ENCODE results near the gene KLRF2.

The KLRF2 gene

DNA sequence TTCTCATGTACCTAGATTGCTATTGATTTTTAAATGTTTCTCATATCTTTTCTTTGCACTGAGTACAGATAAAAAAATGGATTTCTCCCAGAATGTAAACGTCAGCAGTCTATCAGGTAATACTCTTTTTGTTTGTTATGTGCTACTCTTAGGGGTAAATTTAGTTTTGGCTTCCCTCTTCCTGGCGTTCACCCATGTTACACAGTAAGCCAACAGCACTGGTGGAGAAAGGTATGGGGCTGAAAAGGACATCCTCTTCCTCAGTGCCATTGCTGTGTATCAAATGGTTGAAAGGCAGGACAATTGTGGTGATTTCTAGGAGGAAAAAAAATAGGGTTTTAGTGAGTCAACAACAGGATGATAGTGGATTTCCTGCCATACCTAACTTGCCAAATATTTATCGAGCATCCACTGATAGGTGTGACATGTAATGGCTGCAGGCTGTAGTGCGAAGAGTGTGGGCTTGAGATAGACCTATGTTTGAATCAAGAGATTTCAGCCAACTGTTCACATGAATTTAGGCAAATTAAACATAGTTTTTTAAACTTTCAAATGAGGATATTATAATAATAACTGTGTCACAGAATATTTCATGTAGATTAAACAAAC lies 7.5 kb downstream of the KLRF2 start:
- no peak for FAIRE-seq

DNA sequence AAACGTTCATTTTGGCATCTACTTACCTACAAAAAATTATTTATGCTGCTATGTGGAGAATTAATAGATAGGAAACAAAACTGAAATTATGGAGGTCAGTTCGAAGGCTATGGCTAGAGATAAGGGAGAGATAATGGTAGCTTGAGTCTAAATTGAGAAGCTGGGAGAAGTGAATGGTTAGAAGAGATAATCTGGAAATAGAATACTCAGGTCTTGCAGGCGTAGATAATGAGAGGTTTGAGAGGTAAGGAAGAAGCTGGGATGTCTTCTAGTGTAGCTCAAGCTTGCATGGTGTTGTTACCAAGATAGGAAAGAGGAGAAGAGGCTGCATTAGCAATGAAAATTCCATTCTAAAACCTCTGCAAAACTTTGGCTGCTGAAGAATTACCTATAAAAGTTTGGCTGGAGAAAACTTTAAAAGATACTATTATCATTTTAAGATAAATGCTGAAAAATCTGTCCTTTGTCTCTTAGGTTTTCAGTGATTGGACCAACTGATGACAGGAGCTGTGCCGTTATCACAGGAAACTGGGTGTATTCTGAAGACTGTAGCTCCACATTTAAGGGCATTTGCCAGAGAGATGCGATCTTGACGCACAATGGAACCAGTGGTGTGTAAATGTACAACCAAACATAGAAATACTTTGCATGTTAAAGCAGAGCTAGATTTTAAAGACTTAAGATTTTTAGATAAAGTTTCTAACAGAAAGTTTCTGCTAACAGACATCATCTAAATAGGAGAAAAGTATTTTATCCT lies 14.1 kb downstream of the KLRF2 start:
- FAIRE-seq = no peak

- FAIRE-seq = no peak
Observed at GRCh38 chr12:9897535-9897934, 16.2 kb downstream of the KLRF2 start.

DNA sequence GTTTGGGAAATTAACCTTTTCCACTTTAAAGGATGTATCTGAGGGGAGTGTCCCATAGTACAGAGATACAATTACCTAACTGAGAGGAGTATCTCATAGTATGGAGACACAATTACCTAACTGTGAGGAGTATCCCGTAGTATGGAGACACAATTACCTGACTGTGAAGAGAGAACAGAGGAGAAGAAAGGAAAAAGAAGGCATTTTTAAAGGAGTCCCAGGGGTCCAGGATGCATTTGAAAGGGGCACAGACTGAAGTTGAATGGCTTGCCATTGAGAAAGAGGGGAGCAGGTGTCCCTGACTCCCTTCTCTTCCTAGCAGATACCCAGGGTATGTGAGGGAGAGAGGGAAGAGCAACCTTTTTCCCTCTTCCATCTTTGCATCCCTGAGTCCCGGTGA lies 17.9 kb downstream of the KLRF2 start:
- FAIRE-seq = no peak

DNA sequence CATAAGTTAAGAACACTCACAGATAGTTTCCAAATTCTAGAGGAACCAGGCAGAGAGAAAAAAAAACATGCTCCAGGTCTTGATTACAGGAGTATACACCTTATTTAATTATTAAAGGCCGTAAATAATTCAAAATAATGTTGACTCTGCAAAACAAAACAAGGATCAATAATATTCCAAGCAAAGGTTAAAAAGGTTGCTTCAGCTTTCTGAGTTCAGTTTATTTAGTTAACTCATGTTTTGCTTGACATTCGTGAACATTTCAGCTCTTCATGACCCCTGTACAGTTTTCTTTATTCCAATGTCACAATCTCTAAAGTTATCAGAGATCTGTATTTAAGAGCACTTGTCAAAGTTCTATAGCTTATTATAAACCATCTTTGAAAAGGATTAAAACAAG lies 19.6 kb downstream of the KLRF2 start:
- FAIRE-seq = no peak

DNA sequence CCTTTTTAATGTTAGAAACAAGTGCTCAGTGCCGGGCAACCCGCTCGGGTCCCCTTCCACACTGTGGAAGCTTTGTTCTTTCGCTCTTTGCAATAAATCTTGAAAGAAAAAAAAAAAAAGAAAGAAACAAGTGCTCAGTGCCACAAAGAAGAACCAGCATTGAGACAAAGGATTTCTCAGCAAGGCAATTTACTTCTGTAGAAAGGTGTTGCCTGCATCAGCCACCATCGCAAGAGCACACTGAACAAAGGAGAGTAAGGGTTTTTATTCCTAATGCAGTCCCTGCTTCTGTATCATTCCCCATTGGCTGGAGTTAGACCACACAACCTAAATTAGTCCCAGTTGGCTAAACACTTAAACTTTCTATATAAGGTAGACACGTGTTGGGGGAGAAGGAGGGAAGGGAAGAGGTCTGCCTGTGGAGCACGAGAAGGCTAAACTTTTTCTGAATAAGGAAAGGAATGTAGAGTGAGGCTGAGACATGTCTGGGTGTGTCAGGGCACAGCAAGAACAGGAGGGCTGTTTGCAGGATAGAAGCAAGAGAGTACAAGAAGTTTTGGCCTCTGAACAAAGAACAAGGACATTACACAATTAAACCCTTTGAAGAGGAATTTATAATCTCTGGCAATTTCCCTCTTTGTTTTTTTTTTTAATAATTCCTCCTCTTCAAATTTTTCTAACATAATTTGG lies 21.4 kb downstream of the KLRF2 start:
- no peak for FAIRE-seq

DNA sequence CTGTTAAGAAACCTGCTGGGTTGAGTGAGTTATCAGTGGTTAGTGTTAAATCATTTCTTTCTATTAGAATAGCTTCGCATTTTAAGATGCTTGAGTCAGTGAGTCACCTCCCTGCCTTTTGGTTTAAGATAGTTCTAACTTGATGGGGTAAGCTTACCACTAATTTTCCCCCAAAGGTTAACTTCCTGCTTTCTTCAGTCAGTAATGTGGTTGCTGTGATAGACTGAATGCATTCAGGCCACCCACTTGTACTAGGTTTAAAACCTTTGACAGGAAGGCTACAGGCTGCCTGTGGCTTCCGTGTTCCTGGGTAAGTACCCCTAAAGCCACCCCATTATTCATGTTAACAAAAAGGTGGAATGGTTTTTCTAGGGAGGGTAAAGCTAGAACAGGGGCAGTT lies 25.6 kb downstream of the KLRF2 start:
- no peak for FAIRE-seq

DNA sequence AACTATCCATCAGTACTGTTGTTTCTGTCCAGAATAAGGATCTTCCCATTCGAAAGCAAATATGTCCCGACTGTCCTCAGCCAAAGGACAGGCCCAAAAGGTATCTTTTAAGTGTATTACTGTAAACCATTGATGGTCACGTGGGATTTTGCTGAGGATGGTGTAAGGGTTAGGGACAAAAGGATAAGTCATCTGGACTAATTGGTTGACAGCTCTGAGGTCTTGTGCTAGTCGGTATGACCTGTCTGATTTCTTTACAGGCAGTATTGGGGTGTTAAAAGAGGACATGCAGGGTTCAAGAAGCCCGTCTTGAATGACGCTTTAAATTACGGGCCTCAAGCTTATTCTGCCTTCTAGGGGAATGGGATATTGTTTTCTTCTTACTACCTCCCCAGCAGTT lies 26.5 kb downstream of the KLRF2 start:
- no peak for FAIRE-seq

DNA sequence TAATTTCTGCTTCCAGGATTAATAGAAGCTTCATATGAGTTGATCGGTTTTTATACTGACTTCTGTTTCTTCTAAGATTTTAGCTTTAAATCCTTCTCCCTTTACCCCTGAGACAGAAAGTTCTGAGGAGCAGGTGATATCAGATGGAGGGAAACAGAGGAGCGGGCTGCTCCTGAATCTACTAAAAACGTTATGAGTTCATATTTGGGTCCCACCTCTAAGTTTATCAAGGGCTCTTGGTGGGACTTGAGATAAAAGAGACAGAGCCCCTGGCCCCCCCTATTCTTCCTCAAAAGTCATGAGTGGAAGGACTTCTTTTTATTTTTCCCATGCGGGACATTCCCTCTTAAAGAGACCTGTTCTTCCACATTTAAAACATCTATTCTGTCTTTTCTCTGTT lies 27.1 kb downstream of the KLRF2 start:
- no peak for FAIRE-seq

GRCh38 chr12:9909724-9910123 lies 28.4 kb downstream of the KLRF2 start:
- FAIRE-seq = no peak

DNA sequence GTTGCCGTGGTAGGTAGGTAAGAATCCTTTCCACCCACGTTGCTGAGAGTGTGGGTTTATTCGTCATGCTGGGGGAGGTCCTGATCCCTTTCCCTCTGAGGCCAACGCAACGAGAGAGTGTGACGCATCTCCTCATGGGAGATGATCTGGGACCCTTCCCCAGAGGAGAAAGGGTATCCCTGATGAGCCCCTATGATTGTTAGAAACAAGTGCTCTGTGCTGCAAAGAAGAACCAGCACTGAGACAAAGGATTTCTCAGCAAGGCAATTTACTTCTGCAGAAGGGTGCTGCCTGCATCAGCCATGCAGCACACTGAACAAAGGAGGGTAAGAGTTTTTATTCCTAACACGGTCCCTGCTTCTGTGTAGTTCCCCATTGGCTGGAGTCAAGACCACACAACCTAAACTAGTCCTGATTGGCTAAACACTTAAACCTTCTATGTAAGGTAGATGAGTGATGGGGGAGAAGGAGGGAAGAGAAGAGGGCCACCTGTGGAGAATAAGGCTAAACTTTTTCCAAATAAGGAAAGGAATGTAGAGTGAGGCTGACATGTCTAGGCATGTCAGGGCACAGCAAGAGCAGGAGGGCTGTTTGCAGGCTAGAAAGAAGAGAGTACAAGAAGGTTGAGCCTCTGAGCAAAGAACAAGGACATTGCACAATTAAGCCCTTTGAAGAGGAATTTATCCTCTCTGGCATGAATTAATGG lies 29.6 kb downstream of the KLRF2 start:
- no peak for FAIRE-seq

DNA sequence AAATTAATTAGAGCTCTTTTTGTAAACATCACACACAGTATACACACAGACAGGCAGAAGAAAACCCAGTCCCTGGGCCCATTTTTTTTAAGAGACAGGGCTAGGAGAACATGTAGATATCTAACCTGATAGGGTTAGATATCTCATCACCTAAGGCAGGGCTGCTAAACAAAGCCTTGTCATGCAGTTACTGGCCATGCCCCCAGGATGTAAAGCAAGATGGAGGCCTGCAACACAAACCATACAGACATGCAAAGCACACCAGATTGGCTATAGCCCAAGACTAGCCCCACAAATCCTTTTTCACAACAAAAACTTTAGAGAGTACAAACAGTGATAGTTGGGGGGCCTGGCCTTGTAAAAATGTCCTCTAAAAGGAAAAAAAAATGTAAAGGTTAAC lies 30.4 kb downstream of the KLRF2 start:
- no peak for FAIRE-seq

DNA sequence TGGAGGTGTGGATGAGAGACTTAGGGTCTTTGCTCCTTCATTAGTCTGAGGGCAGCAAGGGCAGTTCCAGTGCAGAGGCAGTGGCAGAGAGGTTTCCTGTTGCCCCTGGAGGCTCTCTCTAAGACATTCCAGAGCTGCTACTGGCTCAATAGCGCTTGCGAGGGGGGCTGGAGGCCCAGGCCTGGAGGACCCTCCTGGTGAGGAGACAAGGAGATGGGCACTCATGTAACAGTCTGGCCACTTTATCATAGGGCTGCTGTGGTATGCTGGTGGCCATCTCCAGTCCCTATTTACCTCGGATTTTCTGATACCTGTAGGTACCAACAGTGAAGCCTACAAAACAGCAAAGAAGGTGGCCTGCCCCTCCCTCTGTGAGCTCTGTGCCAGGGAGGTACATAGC lies 38.2 kb downstream of the KLRF2 start:
- FAIRE-seq = no peak

GRCh38 chr12:9920451-9920850 lies 39.2 kb downstream of the KLRF2 start:
- FAIRE-seq = no peak

- FAIRE-seq = no peak
Observed at GRCh38 chr12:9922429-9922828, 41.1 kb downstream of the KLRF2 start.

GRCh38 chr12:9925705-9926393 lies 44.6 kb downstream of the KLRF2 start:
- FAIRE-seq = peak; percentile 95

DNA sequence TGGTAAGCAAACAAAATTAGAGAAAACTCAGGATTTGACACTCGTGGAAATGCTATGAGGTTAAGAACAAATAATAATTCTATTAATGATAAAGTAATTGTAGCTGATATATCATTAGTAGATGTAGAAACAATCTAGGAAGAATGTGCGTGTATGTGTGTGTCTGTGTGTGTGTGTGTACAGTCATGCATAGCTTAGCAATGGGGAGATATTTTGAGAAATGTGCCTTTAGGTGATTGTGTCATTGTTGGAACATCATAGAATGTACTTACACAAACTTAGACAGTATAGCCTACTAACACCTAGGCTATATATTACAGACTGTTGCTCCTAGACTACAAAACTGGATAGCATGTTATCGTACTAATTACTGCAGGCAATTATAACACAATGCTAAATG lies 45.6 kb downstream of the KLRF2 start:
- no peak for FAIRE-seq

DNA sequence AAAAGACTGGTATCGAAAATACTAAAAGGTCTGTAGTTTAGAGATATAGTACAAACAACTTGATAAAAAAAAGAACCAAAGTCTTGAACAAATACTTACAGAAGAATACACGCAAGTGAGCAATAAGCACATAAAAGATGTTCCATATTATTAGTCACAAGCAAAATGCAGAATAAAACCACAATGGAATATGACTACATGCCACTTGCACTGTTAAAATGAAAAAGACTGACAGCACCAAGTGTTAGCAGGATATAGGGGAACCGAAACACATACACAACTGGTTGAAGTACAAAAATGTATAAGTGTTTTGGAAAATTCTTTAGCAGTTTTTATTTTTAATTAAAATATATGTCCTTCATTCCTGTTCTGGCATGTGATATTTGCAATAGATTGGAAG lies 47.3 kb downstream of the KLRF2 start:
- no peak for FAIRE-seq

GRCh38 chr12:9931245-9931644 lies 50.0 kb downstream of the KLRF2 start:
- FAIRE-seq = no peak

GRCh38 chr12:9932270-9932669 lies 51.0 kb downstream of the KLRF2 start, which contains the start of gene CLEC2A:
Gene CLEC2A, minus strand, starts transcription at chr12:9932370. Its CDS starts 41 bp downstream, at chr12:9932329.
- FAIRE-seq = no peak

DNA sequence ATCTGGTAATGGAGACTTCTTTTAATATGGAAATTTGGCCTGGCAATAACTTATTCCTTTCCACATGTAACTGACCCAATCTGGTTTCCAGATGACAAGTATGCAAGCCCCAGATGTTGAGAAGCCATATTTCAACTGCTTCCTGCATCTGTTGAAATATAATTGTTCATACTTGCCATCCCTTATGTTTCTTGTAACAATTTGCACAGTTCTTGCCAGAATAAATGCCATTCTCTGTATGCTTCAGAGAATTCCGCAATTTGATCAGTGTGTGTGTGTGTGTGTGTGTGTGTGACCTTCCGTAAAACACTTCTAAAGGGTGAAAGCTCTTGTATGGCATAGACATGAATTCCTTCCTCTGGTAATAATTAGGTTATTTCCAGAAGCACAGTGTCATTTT lies 52.7 kb downstream of the KLRF2 start:
- no peak for FAIRE-seq

- FAIRE-seq = no peak
Observed at GRCh38 chr12:9935026-9935425, 53.7 kb downstream of the KLRF2 start.

DNA sequence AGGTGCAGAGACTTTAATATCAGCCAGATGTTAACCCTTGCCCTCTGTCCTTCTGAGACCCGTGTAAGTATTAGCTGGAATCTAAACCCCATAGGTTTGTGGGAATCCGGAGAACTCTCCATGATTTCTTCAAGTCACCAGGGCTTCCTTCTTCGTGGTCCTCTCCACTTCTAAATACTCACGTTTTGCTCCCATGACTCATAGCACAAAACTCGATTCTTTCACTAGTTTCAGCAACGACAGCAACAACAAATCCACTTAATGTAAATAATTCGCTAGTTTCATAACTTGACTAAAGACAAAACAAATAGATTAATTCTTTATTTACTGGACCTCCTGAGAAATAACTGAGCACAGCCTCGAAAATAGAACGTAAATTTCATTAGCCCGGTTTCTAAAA lies 55.3 kb downstream of the KLRF2 start:
- FAIRE-seq = no peak
